Body of pancreas (tissue), 4 donors: Measurements from ENCODE around the gene MEF2B. TPM values are rescaled to one million over a fixed set of nuclear protein-coding genes. Genes with fewer than 3 reads are reported as not detected.

Source experiments
- ATAC-seq: fragments of 150-250 bp; one replicate; pipeline ENCODE4 v1.9.1; 2016
- DNase-seq, 4 donors: peaks; one replicate each; pipeline ENCODE4 v3.0.0-alpha.2; 2019
- H3K27ac ChIP-seq, 4 donors: fragments of 200-600 bp; sonication (generic); 1 replicate in 3 of 4; 2 replicates in 1 of 4; pipeline versions ENCODE4 v1.5.1 to v1.6.1; 2016 to 2019; ENCODE audit warnings: mild to moderate bottlenecking in 1 of 4, mixed read lengths in 1 of 4, moderate library complexity in 1 of 4
- H3K27me3 ChIP-seq, 2 donors: fragments of 200-600 bp; sonication (generic); one replicate each; pipeline ENCODE4 v1.6.0; 2016; ENCODE audit warnings: mild to moderate bottlenecking in 1 of 2
- H3K36me3 ChIP-seq, 2 donors: fragments of 200-600 bp; sonication (generic); replicated peaks in 1 of 2; 2 replicates each; pipeline ENCODE4 v1.5.1; 2016; ENCODE audit warnings: low read depth in 2 of 2; ENCODE audit not compliant: insufficient read depth in 1 of 2
- H3K4me1 ChIP-seq: fragments of 200-600 bp; sonication (generic); one replicate; pipeline ENCODE4 v1.6.0; 2016
- H3K4me3 ChIP-seq, 2 donors: fragments of 200-600 bp; sonication (generic); 1 replicate in 1 of 2; 2 replicates in 1 of 2; pipeline ENCODE4 v1.5.1; 2016 to 2019
- H3K9me3 ChIP-seq, 3 donors: fragments of 200-600 bp; sonication (generic); 1 replicate in 2 of 3; 2 replicates in 1 of 3; pipeline ENCODE4 v1.5.1; 2016
- POLR2A ChIP-seq, 3 donors: fragments of 450-650 bp; IDR thresholded peaks; one replicate each; pipeline ENCODE4 v1.6.1; 2016; ENCODE audit warnings: antibody characterized with exemption in 3 of 3, mild to moderate bottlenecking in 2 of 3
- WGBS, 2 donors: methylation state at CpG; one replicate each; pipeline ENCODE4 v1.1.5; 2017; 5-methylcytosine and 5-hydroxymethylcytosine counted together
- intact Hi-C: fragments of 100-400 bp; cut with DNase I; formaldehyde crosslinking; loops from one replicate; pipeline ENCODE4 v1.15.1; 2023
- total RNA-seq, 2 donors: library from RNA; depleted of rRNA; stranded (reverse); fragments of >200 nt; gene quantifications; one replicate each; pipeline ENCODE4 v1.1.0, GENCODE V29; 2016
- TF ChIP-seq, protein P1 (sequence below), 7 experiments: fragments of 450-650 bp in 4 of 7; fragments of 200-600 bp in 3 of 7; sonication (generic) in 3 of 7; IDR thresholded peaks; one replicate each; pipeline ENCODE4 v1.5.1; 2016 to 2019; ENCODE audit warnings: antibody characterized with exemption in 7 of 7

The MEF2B gene
- total RNA-seq, 2 donors from 2014 or later = not detected

DNA sequence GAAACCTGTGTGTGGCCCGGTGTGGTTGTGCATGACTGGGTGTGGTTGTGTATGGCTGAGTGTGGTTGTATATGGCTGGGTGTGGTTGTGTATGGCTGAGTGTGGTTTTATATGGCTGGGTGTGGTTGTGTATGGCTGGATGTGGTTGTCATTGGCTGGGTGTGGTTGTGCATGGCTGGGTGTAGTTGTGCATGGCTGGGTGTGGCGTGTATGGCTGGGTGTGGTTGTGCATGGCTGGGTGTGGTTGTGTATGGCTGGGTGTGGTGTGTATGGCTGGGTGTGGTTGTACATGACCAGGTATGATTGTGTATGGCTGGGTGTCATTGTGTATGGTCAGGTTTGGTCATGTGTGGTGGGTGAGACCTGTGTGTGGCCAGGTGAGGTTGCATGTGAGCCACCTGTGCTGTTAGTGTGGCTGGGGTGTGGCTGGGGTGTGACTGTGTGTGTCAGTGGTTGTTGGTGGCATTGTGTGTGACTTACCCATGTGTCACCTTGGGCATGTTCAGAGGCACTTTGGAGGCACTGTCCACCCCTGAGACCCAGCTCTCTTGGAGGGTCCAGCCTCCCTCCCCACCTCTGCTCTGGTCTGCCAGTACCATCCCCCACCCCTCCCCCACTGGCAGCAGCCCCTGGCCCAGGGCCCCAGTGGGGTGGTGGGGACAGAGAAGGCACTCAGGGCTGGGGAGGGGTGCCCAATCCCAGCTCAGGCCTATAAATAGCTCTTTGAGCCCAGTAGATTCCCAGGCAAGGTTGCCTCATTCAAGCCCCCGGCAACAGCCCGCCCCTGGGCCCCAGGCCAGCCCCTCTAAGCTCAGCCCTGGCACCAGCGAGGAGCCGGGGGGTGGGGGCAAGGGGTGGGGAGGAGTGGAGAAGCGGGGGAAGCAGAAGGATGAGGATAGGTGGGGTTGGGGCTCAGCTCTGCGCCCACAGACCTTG is 37.8 kb upstream of the MEF2B start:
- ATAC-seq (no peak), DNase-seq (no peak)
- Histone ChIP-seq H3K36me3 (no peaks in the 10 kb centered on the region), H3K4me1 (no peaks in the 10 kb centered on the region), H3K9me3 (no peaks in the 10 kb centered on the region), H3K27me3 (peaks cover 0 to 4% of the 10 kb centered on the region in 2 donors), H3K27ac (no peak overlapping the region), H3K4me3 (no peak overlapping the region)
- intact Hi-C loops = no loop called here
- WGBS, 2 donors = 45 to 64% methylated on average over 6 of the region's 8 CpGs
- TF ChIP-seq, protein P1, sequence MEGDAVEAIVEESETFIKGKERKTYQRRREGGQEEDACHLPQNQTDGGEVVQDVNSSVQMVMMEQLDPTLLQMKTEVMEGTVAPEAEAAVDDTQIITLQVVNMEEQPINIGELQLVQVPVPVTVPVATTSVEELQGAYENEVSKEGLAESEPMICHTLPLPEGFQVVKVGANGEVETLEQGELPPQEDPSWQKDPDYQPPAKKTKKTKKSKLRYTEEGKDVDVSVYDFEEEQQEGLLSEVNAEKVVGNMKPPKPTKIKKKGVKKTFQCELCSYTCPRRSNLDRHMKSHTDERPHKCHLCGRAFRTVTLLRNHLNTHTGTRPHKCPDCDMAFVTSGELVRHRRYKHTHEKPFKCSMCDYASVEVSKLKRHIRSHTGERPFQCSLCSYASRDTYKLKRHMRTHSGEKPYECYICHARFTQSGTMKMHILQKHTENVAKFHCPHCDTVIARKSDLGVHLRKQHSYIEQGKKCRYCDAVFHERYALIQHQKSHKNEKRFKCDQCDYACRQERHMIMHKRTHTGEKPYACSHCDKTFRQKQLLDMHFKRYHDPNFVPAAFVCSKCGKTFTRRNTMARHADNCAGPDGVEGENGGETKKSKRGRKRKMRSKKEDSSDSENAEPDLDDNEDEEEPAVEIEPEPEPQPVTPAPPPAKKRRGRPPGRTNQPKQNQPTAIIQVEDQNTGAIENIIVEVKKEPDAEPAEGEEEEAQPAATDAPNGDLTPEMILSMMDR (IDR thresholded peaks at IDR 0.05) = no peak
- TF ChIP-seq POLR2A (IDR thresholded peaks at IDR 0.05) = no peak

DNA sequence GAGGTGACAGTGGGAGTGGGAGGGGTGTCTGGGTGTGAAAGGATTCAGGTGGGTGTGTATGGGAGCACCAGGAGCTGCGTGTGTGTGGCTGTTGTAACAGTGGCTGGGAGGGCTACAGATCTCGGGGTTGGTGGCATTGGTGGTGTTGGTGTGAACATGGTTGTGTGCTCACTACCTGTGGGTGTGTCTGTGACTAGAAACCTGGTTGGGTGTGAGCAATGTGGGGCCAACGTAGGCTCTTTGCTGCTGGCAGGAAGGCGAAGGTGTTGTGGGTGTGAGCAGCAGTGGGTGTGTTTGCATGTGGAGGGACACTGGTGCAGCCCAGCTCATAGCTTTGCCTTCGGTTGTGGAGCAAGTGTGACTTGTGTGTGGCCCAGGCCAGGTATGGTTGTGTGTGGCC is 36.9 kb upstream of the MEF2B start:
- no peak for ATAC-seq
- Histone ChIP-seq H3K27me3 (peaks cover 0 to 4% of the 10 kb centered on the region in 2 donors), H3K9me3 (no peaks in the 10 kb centered on the region), H3K4me1 (peaks cover 10% of the 10 kb centered on the region), H3K36me3 (no peaks in the 10 kb centered on the region), H3K27ac (no peak overlapping the region), H3K4me3 (no peak overlapping the region)
- intact Hi-C loops = no loop called here
- WGBS, 2 donors = 50 to 53% methylated on average over 4 to 5 of the region's 5 CpGs
- TF ChIP-seq, protein P1 (IDR thresholded peaks at IDR 0.05) = no peak
- no peak for TF ChIP-seq POLR2A (IDR thresholded peaks at IDR 0.05)
- DNase-seq = no peak

DNA sequence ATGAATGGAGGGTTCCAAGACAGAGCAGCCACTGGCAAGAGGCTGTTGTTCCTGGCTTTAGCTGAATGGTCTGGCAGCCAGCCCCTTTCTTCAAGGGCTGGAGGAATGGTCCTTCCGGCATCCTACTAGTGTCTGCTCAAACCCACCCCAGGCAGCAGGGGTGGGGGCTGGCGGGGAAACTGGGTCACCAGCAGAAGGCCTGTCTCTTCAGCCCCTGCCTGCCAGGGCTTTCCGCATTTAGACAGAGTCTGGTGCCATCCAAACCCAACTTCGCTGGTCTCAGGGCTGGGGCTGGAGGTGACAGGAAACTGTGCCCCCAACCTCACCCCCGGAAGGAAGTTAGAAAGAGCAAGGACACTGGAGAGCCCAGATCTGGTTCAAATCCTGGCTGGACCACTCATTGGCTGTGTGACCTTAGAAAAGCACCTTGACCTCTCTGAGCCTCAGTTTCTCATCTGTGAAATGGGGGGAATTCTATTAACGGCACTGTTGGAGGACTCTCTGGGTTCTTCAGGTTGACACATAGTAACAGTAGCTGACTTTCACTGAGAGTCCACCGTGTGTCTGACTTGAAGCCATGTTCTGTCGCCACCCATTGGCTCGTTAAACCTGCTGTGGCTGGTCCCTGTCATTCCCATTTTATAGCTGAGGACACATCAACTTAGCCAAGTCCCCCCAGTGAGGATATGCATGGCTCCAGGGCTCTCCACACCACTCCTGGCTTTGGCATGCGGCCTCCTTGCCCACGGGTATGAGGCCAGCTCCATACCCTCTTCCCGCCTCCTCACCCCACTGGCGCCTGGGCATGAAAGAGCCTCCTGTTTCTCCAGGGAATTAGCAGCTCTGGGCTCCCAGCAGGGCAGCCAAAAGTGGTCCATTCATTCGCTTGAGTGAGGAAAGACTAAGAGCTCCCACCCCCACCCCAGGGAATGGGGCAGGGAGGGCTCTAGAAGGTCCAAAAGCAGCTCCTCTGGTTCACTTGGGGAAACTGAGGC is 35.6 kb upstream of the MEF2B start:
- ATAC-seq = no peak
- H3K4me1 ChIP-seq = peaks cover 14% of the 10 kb centered on the region
- H3K27ac ChIP-seq = no peak overlapping the region
- no peak for DNase-seq
- no peak for TF ChIP-seq POLR2A (IDR thresholded peaks at IDR 0.05)
- TF ChIP-seq, protein P1 (IDR thresholded peaks at IDR 0.05) = no peak
- H3K27me3 ChIP-seq = peaks cover 0 to under 1% of the 10 kb centered on the region in 2 donors
- 46 to 50% methylated on average over 5 to 14 of the region's 14 CpGs for WGBS, 2 donors
- no peaks in the 10 kb centered on the region for H3K36me3 ChIP-seq
- intact Hi-C loops = no loop called here
- no peak overlapping the region for H3K4me3 ChIP-seq
- no peaks in the 10 kb centered on the region for H3K9me3 ChIP-seq

DNA sequence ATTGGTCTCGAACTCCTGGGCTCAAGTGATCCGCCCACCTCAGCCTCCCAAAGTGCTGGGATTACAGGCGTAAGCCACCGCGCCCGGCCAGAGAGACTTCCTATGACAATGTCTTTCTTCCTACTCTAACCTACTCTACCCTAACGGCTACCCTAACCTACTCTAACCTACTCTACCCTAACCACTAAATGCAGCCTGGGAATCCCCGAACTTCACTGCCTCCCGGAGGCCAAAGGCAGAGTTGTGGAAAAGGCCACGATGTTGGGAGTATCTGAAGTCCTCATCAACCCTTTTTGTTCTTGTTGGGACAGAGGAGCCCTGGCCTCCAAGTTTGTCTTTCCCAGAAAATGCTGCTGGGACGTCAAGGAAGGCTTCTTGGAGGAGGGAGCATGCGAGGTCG is 34.1 kb upstream of the MEF2B start:
- no peak overlapping the region for H3K4me3 ChIP-seq
- no peaks in the 10 kb centered on the region for H3K9me3 ChIP-seq
- ATAC-seq (no peak), DNase-seq (no peak)
- no peak for TF ChIP-seq POLR2A (IDR thresholded peaks at IDR 0.05)
- TF ChIP-seq, protein P1 (IDR thresholded peaks at IDR 0.05) = no peak
- peaks cover 14% of the 10 kb centered on the region for H3K4me1 ChIP-seq
- H3K36me3 ChIP-seq = no peaks in the 10 kb centered on the region
- 56 to 70% methylated on average over 13 of the region's 13 CpGs for WGBS, 2 donors
- H3K27me3 ChIP-seq = no peaks in the 10 kb centered on the region
- intact Hi-C loops = no loop called here
- no peak overlapping the region for H3K27ac ChIP-seq
